Activated T-cell treated with anti-CD3 and anti-CD28 coated beads, Interleukin-2, amount 50 U/mL, for 72 hours (primary cell): ENCODE results near the gene DRAP1. TPM values are rescaled to one million over a fixed set of nuclear protein-coding genes. Genes with fewer than 3 reads are reported as not detected.

ENCODE experiments used
- ATAC-seq, 2 donors: fragments of 150-1000 bp; cut with Tn5 transposase; replicated peaks in 1 of 2; 2 replicates each; pipeline ENCODE4 v1.10.0; 2021; ENCODE audit warnings: moderate library complexity in 2 of 2, mild to moderate bottlenecking in 1 of 2
- DNase-seq, 2 donors: peaks; one replicate each; pipeline ENCODE4 v3.0.0; 2021 to 2022; ENCODE audit warnings: mixed read lengths in 1 of 2
- H3K27ac Mint-ChIP-seq: one replicate; pipeline ENCODE4 v1.8.0; 2022; ENCODE audit warnings: mild to moderate bottlenecking, moderate library complexity, mixed read lengths
- H3K27me3 Mint-ChIP-seq: one replicate; pipeline ENCODE4 v1.8.0; 2022; ENCODE audit warnings: low read depth, mixed read lengths
- H3K36me3 Mint-ChIP-seq, 2 donors: one replicate each; pipeline ENCODE4 v1.8.0; 2022; ENCODE audit warnings: mixed read lengths in 2 of 2, mild to moderate bottlenecking in 1 of 2; ENCODE audit not compliant: insufficient read depth in 2 of 2
- H3K4me1 Mint-ChIP-seq: one replicate; pipeline ENCODE4 v1.8.0; 2022; ENCODE audit warnings: low read depth, mixed read lengths
- H3K4me3 Mint-ChIP-seq, 2 donors: one replicate each; pipeline ENCODE4 v1.8.0; 2022; ENCODE audit warnings: mild to moderate bottlenecking in 2 of 2, mixed read lengths in 2 of 2, moderate library complexity in 2 of 2
- H3K9me3 Mint-ChIP-seq, 2 donors: one replicate each; pipeline ENCODE4 v1.8.0; 2022; ENCODE audit warnings: mixed read lengths in 2 of 2
- total RNA-seq, 2 donors: library from RNA; stranded (reverse); gene quantifications; one replicate each; pipeline ENCODE4 v1.2.3, GENCODE V29; 2022

Gene DRAP1
- total RNA-seq, 2 donors from 2014 or later, result 126 to 145 TPM

DNA sequence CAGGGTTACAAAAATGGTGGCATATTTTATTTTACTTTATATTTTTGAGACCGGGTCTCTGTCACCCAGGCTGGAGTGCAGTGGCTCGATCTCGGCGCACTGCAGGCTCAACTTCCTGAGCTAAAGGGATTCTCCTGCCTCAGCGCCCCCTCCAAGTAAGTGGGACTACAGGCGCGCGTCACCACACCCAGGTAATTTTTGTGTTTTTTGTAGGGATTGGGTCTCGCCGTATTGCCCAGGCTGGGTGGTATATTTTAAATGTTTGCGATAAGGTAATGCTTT lies 18.4 kb upstream of the DRAP1 start:
- Mint-ChIP-seq H3K27me3 (no peaks in the 10 kb centered on the region), H3K36me3 (peaks cover 3 to 6% of the 10 kb centered on the region in 2 donors), H3K9me3 (no peaks in the 10 kb centered on the region), H3K4me1 (peaks cover 54% of the 10 kb centered on the region), H3K4me3 (peak overlapping the region; percentile 66 to 77), H3K27ac (no peak overlapping the region)
- ATAC-seq, result no peak
- no peak for DNase-seq

GRCh38 chr11:65903068-65903481 lies 16.2 kb upstream of the DRAP1 start:
- Mint-ChIP-seq H3K27me3 (no peaks in the 10 kb centered on the region), H3K27ac (no peak overlapping the region), H3K4me3 (no peak overlapping the region), H3K4me1 (peaks cover 35% of the 10 kb centered on the region), H3K9me3 (no peaks in the 10 kb centered on the region), H3K36me3 (peaks cover 1 to 3% of the 10 kb centered on the region in 2 donors)
- no peak for ATAC-seq
- DNase-seq, result no peak

DNA sequence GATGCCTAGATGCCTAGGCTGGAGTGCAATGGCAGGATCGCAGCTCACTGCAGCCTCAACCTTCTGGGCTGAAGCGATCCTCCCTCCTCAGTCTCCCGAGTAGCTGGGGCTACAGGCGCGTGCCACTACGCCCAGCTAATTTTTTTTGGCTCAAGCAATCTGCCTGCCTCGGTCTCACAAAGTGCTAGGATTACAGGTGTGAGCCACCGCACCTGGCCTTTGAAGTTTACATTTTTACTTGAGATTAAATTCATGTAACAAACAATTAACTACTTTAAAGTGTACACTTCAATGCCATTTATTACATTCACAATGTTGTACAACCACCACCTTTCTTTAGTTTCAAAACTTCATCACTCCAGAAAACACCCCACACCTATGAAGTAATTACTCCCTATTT lies 15.5 kb upstream of the DRAP1 start:
- ATAC-seq (no peak), DNase-seq (no peak)
- Mint-ChIP-seq H3K4me1 (peaks cover 29% of the 10 kb centered on the region), H3K4me3 (no peak overlapping the region), H3K27me3 (no peaks in the 10 kb centered on the region), H3K27ac (no peak overlapping the region), H3K9me3 (no peaks in the 10 kb centered on the region), H3K36me3 (peaks cover 1 to 2% of the 10 kb centered on the region in 2 donors)

- Mint-ChIP-seq H3K27ac (no peak overlapping the region), H3K27me3 (peaks cover 6% of the 10 kb centered on the region), H3K36me3 (no peaks in the 10 kb centered on the region), H3K4me1 (peaks cover 19% of the 10 kb centered on the region), H3K4me3 (no peak overlapping the region), H3K9me3 (no peaks in the 10 kb centered on the region)
- ATAC-seq (peak in 1 of 2 donors; percentile 31), DNase-seq (no peak)
These were observed 12.6 kb upstream of the DRAP1 start for GRCh38 chr11:65906602-65907001.

DNA sequence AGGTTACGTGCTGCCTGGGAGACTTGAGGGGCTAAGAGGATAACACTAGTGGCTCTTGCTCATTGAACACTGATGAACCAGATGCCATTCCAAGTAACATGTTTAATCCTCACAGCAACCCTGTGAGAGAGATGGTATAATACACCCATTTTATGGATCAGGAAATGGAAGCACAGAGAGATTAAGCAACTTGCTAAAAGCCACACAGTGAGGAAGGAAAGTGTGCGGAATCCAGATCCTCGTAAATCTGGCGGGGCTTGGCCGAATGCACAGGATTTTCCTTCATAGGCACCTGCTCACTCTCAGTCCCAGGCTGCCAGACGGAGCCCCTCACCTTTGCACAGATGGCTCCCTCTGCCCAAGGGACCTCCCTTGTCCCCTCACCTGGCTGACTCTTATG lies 11.3 kb upstream of the DRAP1 start:
- no peak overlapping the region for H3K27ac Mint-ChIP-seq
- ATAC-seq (no peak), DNase-seq (no peak)
- H3K4me3 Mint-ChIP-seq, result no peak overlapping the region
- no peaks in the 10 kb centered on the region for H3K36me3 Mint-ChIP-seq
- peaks cover 14% of the 10 kb centered on the region for H3K4me1 Mint-ChIP-seq
- H3K9me3 Mint-ChIP-seq, result no peaks in the 10 kb centered on the region
- H3K27me3 Mint-ChIP-seq, result peaks cover 6% of the 10 kb centered on the region

DNA sequence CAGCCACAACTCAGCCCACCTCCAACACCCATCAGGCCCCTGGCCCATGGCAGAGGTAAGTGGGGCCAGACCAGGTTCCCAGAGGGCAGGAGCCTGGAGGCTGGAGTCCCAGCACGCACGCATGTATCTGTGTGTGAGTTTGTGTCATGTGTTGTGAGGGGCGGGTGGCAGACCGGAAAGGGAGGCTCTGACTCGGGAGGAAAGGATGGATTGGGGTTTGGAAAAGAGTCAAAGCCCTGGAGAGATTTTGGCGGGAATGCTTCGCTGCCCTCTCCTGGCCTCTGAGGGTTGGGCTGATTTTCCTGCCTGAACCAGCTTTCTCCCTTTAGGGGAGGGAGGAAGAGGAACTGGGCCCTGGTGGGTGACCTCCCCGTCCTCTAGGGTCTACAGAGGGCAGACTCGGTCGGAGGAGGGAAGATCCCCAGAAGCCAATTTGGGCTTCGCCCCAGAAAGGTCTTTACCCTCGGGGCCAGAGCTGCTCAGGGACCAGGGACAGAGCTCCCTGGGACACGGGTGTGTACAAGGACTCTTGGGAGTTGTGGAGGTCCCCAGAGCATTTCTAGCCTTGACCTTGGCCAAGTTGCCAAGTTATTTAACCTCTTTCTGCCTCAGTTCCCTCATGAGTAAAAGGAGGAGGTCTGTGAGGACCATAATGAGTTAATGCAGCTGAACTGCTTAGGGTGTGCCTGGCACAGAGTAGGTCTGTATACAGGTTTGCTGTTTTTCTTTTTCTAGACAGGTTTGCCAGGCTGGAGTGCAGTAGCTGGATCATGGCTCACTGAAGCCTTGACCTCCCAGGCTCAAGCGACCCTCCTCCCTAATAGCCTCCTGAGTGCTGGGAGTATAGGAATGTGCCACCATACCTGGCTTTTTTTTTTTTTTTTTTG lies 7.3 kb upstream of the DRAP1 start:
- ATAC-seq (peak in 1 of 2 donors; percentile 2), DNase-seq (no peak)
- Mint-ChIP-seq H3K4me3 (peak overlapping the region in 1 of 2 donors; percentile 13), H3K36me3 (no peaks in the 10 kb centered on the region), H3K9me3 (no peaks in the 10 kb centered on the region), H3K4me1 (peaks cover 29% of the 10 kb centered on the region), H3K27me3 (peaks cover 6% of the 10 kb centered on the region), H3K27ac (no peak overlapping the region)

DNA sequence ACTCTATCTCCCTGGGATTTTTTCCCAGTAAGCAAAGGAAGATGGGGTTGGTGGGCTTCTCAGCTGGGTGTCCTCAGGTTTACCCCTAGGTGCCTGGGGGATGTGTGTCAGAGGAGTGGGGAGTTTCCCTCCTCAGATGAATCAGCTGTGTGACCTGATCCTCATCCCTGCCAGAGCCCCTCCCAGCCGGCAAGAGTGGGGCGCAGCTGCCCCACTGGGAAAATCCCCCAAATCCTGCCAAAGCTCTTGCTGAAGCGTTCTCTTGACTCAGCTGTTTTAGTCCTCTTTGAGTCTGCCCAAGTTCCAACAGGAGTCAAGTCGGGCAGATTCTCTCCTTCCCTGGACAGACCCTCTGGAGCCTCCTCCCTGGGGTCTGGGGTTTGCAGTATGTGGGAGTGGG lies 6.4 kb upstream of the DRAP1 start:
- H3K36me3 Mint-ChIP-seq, result no peaks in the 10 kb centered on the region
- H3K4me1 Mint-ChIP-seq, result peaks cover 35% of the 10 kb centered on the region
- no peak overlapping the region for H3K4me3 Mint-ChIP-seq
- no peak for DNase-seq
- H3K9me3 Mint-ChIP-seq, result no peaks in the 10 kb centered on the region
- H3K27ac Mint-ChIP-seq, result no peak overlapping the region
- peak in 1 of 2 donors; percentile 42 for ATAC-seq
- H3K27me3 Mint-ChIP-seq, result peaks cover 6% of the 10 kb centered on the region

GRCh38 chr11:65915101-65915820 lies 4.0 kb upstream of the DRAP1 start:
- Mint-ChIP-seq H3K4me1 (peaks cover 35% of the 10 kb centered on the region), H3K4me3 (no peak overlapping the region), H3K27ac (no peak overlapping the region), H3K36me3 (peaks cover 0 to 4% of the 10 kb centered on the region in 2 donors), H3K27me3 (no peaks in the 10 kb centered on the region), H3K9me3 (no peaks in the 10 kb centered on the region)
- ATAC-seq (no peak), DNase-seq (no peak)

- H3K9me3 Mint-ChIP-seq, result no peaks in the 10 kb centered on the region
- peaks cover 37% of the 10 kb centered on the region for H3K4me1 Mint-ChIP-seq
- DNase-seq, result no peak
- H3K27ac Mint-ChIP-seq, result no peak overlapping the region
- H3K27me3 Mint-ChIP-seq, result no peaks in the 10 kb centered on the region
- ATAC-seq, result no peak
- no peak overlapping the region for H3K4me3 Mint-ChIP-seq
- H3K36me3 Mint-ChIP-seq, result peaks cover 0 to 6% of the 10 kb centered on the region in 2 donors
These were observed 3.4 kb upstream of the DRAP1 start for GRCh38 chr11:65915821-65916251.

GRCh38 chr11:65916391-65916790 lies 2.8 kb upstream of the DRAP1 start:
- Mint-ChIP-seq H3K27me3 (no peaks in the 10 kb centered on the region), H3K4me3 (peak overlapping the region; percentile 64 to 95), H3K36me3 (peaks cover 0 to 6% of the 10 kb centered on the region in 2 donors), H3K27ac (no peak overlapping the region), H3K9me3 (no peaks in the 10 kb centered on the region), H3K4me1 (peaks cover 37% of the 10 kb centered on the region)
- ATAC-seq (no peak), DNase-seq (no peak)

DNA sequence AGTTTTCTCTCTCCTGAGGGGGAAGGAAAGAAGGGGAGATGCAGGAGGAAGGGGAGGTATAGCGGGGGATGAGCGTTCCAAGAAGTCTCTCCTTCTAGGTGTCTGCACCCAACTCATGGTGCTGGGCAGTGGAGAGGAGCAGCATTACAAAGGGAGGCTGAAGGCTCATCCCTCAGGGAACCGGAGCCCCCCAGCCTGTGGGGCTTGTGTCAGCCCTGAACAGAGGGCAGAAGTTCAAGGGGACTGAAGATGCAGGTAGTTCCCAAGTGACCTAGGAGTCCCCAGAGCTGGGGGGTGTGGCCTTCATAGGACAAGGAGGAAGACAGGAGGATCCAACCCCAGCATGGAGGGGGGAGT lies 2.2 kb upstream of the DRAP1 start:
- H3K9me3 Mint-ChIP-seq, result no peaks in the 10 kb centered on the region
- ATAC-seq (no peak), DNase-seq (no peak)
- H3K27me3 Mint-ChIP-seq, result no peaks in the 10 kb centered on the region
- peak overlapping the region; percentile 38 for H3K27ac Mint-ChIP-seq
- H3K4me1 Mint-ChIP-seq, result peaks cover 40% of the 10 kb centered on the region
- peaks cover 3 to 6% of the 10 kb centered on the region in 2 donors for H3K36me3 Mint-ChIP-seq
- H3K4me3 Mint-ChIP-seq, result peak overlapping the region; percentile 64 to 95

- Mint-ChIP-seq H3K9me3 (no peaks in the 10 kb centered on the region), H3K36me3 (peaks cover 4 to 8% of the 10 kb centered on the region in 2 donors), H3K27me3 (no peaks in the 10 kb centered on the region), H3K27ac (no peak overlapping the region), H3K4me1 (peaks cover 43% of the 10 kb centered on the region), H3K4me3 (peak overlapping the region; percentile 95 to 96)
- no peak for DNase-seq
- no peak for ATAC-seq
These were observed 1.6 kb upstream of the DRAP1 start for GRCh38 chr11:65917434-65918210.
